GDM1 (cell line): Measurements from ENCODE around the gene CCDC107.
"Not testable (repeated sequence)": the region's sequence is repeated elsewhere in the genome, so short reads cannot be mapped to it uniquely, and the experiment has no call there.

Experiments used
- DNase-seq: peaks from one replicate; lab custom pipeline; 2025; lab: John Stamatoyannopoulos, UW

Gene CCDC107

DNA sequence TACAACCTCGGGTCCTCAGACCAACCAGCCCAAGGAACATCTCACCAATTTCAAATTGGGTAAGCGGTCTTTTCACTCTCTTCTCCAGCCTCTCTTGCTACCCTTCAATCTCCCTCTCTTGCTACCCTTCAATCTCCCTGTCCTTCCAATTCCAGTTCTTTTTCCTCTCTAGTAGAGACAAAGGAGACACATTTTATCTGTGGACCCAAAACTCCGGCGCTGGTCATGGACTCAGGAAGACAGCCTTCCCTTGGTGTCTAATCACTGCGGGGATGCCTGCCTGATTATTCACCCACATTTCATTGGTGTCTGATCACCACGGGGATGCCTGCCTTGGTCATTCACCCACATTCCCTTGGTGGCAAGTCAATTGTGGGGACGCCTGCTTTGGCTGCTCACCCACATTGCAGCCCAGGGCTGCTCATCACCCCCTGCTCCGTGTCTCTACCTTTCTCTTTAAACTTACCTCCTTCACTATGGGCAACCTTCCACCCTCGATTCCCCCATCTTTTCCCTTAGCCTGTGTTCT is 20.6 kb upstream of the CCDC107 start:
- not testable (repeated sequence) for DNase-seq

- DNase-seq = not testable (repeated sequence)
These were observed 19.3 kb upstream of the CCDC107 start for GRCh38 chr9:35638751-35639150.

DNA sequence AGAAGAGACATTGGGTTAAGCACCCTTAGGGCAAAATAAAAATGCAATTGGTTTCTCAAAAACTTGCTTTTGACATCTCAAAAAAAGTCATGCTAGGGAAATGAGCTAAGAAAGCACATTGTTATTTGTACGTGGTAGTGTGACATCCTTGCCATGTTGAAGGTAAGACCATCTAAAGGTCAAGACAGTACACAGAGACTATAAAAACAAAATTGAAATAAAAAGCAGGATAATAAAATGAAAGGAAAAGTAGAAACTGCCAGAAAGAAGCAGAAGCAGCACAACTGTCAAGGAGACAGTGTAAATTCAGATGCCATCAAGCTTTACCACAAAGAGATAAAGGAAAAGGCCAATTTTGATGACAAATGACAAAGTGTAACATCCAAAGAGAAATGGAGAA is 18.9 kb upstream of the CCDC107 start:
- not testable (repeated sequence) for DNase-seq

GRCh38 chr9:35639631-35640030 is 18.5 kb upstream of the CCDC107 start:
- DNase-seq = no peak

GRCh38 chr9:35640431-35640830 is 17.7 kb upstream of the CCDC107 start:
- DNase-seq = not testable (repeated sequence)

GRCh38 chr9:35641478-35641877 is 16.6 kb upstream of the CCDC107 start:
- not testable (repeated sequence) for DNase-seq

DNA sequence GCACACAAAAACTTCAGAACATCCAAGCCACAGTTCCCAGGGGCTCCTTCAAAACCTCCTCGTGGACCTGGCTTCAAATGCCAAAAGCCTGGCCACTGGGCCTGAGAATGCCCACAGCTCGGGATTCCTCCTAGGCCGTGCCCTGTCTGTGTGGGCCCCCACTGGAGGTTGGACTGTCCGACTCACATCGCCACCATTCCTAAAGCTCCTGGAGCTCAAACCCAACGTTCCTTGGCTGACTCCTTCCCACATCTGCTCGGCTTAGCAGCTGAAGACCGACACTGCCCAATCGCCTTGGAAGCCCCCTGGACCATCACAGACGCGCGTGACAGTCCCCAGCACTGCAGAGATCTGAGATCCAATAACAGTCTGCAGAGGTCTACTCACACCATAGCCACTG is 15.0 kb upstream of the CCDC107 start:
- no peak for DNase-seq

DNA sequence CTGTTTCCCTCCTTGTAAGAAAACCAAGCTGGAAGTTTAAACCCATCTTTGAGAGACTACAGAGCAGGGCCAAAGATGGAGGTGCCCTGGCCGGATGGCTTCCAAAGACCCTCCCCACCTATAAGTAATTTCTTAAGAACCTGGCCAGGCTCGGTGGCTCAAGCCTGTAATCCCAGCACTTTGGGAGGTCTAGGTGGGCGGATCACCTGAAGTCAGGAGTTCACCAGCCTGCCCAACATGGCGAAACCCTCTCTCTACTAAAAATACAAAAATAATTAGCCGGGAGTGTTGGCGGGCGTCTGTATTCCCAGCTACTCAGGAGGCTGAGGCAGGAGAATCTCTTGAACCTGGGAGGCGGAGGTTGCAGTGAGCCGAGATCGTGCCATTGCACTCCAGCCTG is 12.4 kb upstream of the CCDC107 start:
- not testable (repeated sequence) for DNase-seq

GRCh38 chr9:35646153-35646532 is 11.9 kb upstream of the CCDC107 start:
- peak; percentile 24 for DNase-seq

DNA sequence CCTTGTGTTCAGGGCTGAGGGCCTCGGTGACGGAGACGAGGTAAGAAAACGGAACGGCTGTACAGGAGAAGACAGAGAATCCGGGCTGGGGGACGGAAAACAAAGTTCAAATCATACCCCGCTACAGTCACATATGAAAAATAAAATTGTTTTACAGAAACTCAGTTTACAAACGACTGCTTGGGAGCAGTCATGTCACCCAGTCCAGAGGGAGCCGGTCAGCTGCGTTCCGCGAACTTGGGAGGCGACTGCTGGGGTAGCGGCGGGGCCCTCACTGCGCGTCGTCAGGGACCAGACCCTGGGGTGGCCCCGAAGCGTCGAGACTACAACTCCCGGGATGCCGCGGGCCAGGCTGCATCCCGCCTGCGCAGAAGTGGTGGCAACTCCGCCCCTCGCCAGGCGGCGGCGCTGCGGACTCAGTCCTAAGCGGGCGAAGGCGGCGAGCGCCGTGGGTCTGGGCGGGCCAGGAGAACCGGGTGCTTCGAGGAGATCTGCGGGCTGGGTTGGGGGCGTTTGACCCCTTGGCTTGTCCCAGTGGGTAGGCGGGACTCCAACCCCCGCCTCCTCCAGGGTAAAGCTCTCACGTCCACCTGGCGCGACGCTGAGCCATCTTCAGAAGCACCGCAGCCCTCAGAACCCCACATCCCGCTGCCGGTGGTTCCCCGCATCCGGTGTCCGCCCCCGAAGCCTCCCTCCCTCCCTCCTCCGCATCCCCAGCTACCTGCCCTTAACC is 11.4 kb upstream of the CCDC107 start:
- DNase-seq = peak; percentile 93

- peak; percentile 39 for DNase-seq
These were observed 8.4 kb upstream of the CCDC107 start for GRCh38 chr9:35649431-35650340.

GRCh38 chr9:35650341-35651158 is 7.5 kb upstream of the CCDC107 start, which contains the start of gene SIT1:
Gene SIT1, minus strand, starts transcription at chr9:35650931. Its CDS starts 78 bp downstream, at chr9:35650853.
- DNase-seq = no peak

DNA sequence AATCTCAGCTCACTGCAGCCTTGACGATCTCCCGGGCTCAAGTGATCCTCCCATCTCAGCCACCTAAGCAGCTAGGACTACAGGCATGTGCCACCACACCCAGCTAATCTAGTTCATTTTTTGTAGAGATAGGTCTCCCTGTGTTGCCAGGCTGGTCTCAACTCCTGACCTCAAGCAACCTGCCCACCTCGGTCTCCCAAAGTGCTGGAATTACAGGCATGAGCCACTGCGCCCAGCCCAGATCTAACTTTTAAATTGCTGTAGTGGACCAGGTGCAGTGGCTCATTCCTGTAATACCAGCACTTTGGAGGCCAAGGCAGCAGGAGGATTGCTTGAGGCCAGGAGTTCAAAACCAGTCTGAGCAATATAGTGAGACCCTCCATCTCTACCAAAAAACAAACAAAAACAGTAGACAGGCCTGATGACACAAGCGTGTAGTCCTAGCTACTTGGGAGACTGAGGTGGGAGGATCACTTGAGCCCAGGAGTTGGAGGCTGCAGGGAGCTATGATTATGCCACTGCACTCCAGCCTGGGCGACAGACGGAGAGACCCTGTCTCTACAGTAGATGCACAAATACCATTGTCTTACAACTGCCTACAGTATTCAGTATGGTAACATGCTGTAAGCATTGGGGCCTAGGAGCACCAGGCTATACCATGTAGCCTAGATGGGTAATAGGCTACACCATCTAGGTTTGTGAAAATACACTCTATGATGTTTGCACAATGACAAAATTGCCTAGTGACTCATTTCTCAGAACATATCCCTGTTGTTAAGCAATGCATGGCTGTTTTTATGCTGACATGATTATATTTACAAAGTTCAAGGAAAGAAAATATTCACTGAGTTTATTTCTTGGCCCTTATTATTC is 5.9 kb upstream of the CCDC107 start:
- no peak for DNase-seq

DNA sequence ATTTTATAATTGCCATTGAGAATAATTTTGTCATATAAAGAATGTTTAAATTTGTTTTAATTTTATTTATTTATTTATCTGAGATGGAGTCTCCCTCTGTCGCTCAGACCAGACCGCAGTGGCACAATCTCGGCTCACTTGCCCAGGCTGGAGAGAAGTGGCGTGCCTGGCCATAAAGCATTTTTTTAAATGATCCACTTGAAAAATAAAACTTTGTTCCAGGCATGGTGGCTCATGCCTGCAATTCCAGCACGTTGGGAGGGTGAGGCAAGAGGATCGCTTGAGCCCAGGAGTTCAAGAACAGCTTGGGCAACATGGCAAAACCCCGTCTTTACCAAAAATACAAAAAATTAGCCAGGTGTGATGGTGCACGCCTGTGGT is 5.3 kb upstream of the CCDC107 start:
- DNase-seq = no peak

GRCh38 chr9:35653611-35654010 is 4.5 kb upstream of the CCDC107 start:
- DNase-seq = no peak

- no peak for DNase-seq
These were observed 1.7 kb upstream of the CCDC107 start for GRCh38 chr9:35656348-35656747.

- DNase-seq = no peak
These were observed 1.1 kb upstream of the CCDC107 start for GRCh38 chr9:35656831-35657545.

DNA sequence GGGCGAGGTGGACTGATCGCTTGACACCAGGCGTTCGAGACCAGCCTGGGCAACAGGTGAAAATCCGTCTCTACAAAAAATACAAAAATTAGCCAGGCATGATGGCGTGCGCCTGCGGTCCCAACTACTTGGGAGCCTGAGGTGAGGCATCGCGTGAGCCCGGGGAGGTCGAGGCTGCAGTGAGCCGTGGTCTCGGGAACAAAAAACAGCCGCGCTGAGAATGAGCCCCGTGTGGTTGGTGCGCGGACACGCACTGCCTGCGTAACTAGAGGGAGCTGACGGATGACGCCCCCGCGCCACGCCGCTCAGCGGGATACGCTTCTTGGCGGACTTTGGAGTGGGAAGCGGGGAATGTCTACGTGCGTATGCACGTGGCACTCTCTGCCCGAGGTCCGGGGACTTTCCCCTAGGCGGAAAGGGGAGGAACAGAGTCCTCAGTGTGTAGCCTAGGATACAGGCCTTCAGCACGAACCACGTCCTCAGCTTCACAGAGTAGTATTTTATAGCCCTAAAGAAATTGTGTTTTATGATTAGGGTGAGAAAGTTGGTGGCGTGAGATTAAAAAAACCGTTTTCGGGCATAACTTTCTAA is 451 bp upstream of the CCDC107 start, which contains the start of gene RMRP:
TSS of gene RMRP (minus strand) at position 474 of the 591 bp plus-strand sequence.
- DNase-seq = peak; percentile 96

DNA sequence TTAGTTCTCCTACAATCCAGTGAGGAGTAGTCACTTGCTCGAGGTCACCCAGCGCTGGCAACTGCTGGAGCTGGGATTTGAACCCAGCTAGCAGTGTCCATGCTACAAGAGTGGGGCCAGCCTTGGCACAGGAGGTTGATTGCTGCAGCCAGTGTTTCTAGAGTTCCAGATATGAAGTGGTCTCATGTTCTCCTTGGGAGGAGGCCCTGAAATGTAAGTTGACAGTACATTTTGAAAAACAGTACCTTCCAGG is 802 bp downstream of the CCDC107 start:
- DNase-seq = no peak

GRCh38 chr9:35659340-35659739 is 1.2 kb downstream of the CCDC107 start:
- no peak for DNase-seq
